Lower leg skin (tissue), 4 donors: Measurements from ENCODE around the gene ZNF773. TPM values are rescaled to one million over a fixed set of nuclear protein-coding genes. Genes with fewer than 3 reads are reported as not detected.
"Not testable (repeated sequence)": the region's sequence is repeated elsewhere in the genome, so short reads cannot be mapped to it uniquely, and the experiment has no call there.

Experiments
- DNase-seq, 2 donors: peaks; one replicate each; pipeline ENCODE4 v3.0.0-alpha.2; 2019; ENCODE audit warnings: low spot score in 2 of 2
- H3K4me3 ChIP-seq: fragments of 200-600 bp; sonication (generic); 2 replicates; pipeline ENCODE4 v1.5.1; 2017; ENCODE audit warnings: mild to moderate bottlenecking, low read depth; ENCODE audit not compliant: poor library complexity, severe bottlenecking
- CTCF ChIP-seq, 3 donors: fragments of 450-650 bp; IDR thresholded peaks; one replicate each; pipeline ENCODE4 v1.5.1; 2016; ENCODE audit warnings: antibody characterized with exemption in 3 of 3, mild to moderate bottlenecking in 3 of 3, moderate library complexity in 2 of 3
- POLR2A ChIP-seq, 2 donors: fragments of 450-650 bp; IDR thresholded peaks; one replicate each; pipeline ENCODE4 v1.6.1; 2016 to 2017; ENCODE audit warnings: antibody characterized with exemption in 2 of 2, mild to moderate bottlenecking in 1 of 2, moderate library complexity in 1 of 2
- WGBS, 2 donors: methylation state at CpG; one replicate each; pipeline ENCODE4 v1.1.5; 2018; 5-methylcytosine and 5-hydroxymethylcytosine counted together
- intact Hi-C: fragments of 100-400 bp; cut with DNase I; formaldehyde crosslinking; loops from one replicate; pipeline ENCODE4 v1.15.0; 2023; ENCODE audit warnings: low total_unique reads
- total RNA-seq, 4 donors: library from RNA; depleted of rRNA; stranded (reverse); fragments of >200 nt; gene quantifications; one replicate each; pipeline ENCODE4 v1.1.0, GENCODE V29; 2016

ZNF773 gene
- total RNA-seq, 4 donors from 2014 or later: 5.7 to 30.8 (median 17.5) TPM

- DNase-seq: no peak
- WGBS, 2 donors: 95 to 98% methylated on average over 6 of the region's 6 CpGs
These were observed 13.1 kb downstream of the ZNF773 start for GRCh38 chr19:57512845-57513244.

GRCh38 chr19:57515255-57515654 lies 15.5 kb downstream of the ZNF773 start:
- DNase-seq: no peak
- 91 to 92% methylated on average over 5 of the region's 5 CpGs for WGBS, 2 donors
- TF ChIP-seq POLR2A (IDR thresholded peaks at IDR 0.05) (no peak), CTCF (IDR thresholded peaks at IDR 0.05) (no peak)
- H3K4me3 ChIP-seq: no peak overlapping the region
- intact Hi-C loops: no loop called here

More at GRCh38 chr19:57512845-57513244, 13.1 kb downstream of the ZNF773 start:
- no peak for TF ChIP-seq CTCF (IDR thresholded peaks at IDR 0.05)
- TF ChIP-seq POLR2A (IDR thresholded peaks at IDR 0.05): no peak
- no peak overlapping the region for H3K4me3 ChIP-seq
- intact Hi-C loops: no loop called here

- H3K4me3 ChIP-seq, DNase-seq, intact Hi-C loops: not testable (repeated sequence)
- 79 to 80% methylated on average over 4 of the region's 4 CpGs for WGBS, 2 donors
These were observed 18.3 kb downstream of the ZNF773 start for GRCh38 chr19:57518021-57518420.

GRCh38 chr19:57527136-57527881 lies 27.6 kb downstream of the ZNF773 start, which contains the start of gene ZNF549:
Gene ZNF549 (plus strand): TSS chr19:57527356. CDS start chr19:57527574, 218 bp downstream.
- intact Hi-C loops: no loop called here
- peak; percentile 82 to 96 for DNase-seq
- H3K4me3 ChIP-seq: peak within 1 kb of the TSS; percentile 71
- TF ChIP-seq CTCF (IDR thresholded peaks at IDR 0.05) (no peak), POLR2A (IDR thresholded peaks at IDR 0.05) (no peak)
- WGBS, 2 donors: 2 to 4% methylated on average over 56 to 64 of the region's 64 CpGs

- no peak for TF ChIP-seq POLR2A (IDR thresholded peaks at IDR 0.05)
- TF ChIP-seq CTCF (IDR thresholded peaks at IDR 0.05): no peak
- intact Hi-C loops: no loop called here
- WGBS, 2 donors: 95 to 97% methylated on average over 7 of the region's 7 CpGs
- H3K4me3 ChIP-seq: no peak overlapping the region
- DNase-seq: no peak
These were observed 38.3 kb downstream of the ZNF773 start for GRCh38 chr19:57537953-57538547.

- no peak for DNase-seq
- TF ChIP-seq CTCF (IDR thresholded peaks at IDR 0.05): no peak
- no peak for TF ChIP-seq POLR2A (IDR thresholded peaks at IDR 0.05)
- WGBS, 2 donors: 95 to 100% methylated on average over 1 of the region's 1 CpG
- no peak overlapping the region for H3K4me3 ChIP-seq
- intact Hi-C loops: no loop called here
These were observed 46.8 kb downstream of the ZNF773 start for GRCh38 chr19:57546513-57546912.
